ENCODE data around the gene ETV5. TPM values are rescaled to one million over a fixed set of nuclear protein-coding genes. Genes with fewer than 3 reads are reported as not detected.

The ETV5 gene
- total and polyA plus RNA-seq, 5 experiments from 2014 or later: 0.08 to 0.36 (median 0.10) TPM; not detected in 2

DNA sequence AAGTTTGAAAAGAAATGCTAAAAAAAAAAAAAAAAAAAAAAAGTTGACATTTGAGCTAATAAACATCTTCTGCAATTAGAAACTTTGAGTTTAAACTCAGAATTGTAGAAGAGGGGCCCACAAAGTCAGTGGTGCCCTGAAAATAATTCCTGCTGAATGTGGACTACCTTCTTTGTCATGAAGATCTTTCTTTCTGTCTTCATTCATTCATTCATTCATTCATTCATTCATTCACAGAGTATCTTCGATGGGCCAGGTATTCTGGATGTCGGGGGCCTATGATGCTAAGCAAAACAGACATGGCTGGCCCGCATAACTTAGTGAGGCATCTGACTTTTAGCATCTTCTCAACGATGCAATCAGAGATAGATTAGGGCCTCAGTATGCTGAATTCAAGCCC is 24.6 kb downstream of the ETV5 start:
- H3K27ac Mint-ChIP-seq: no peak overlapping the region
- no peak for ATAC-seq
- POLR2A ChIA-PET: no interaction called here

DNA sequence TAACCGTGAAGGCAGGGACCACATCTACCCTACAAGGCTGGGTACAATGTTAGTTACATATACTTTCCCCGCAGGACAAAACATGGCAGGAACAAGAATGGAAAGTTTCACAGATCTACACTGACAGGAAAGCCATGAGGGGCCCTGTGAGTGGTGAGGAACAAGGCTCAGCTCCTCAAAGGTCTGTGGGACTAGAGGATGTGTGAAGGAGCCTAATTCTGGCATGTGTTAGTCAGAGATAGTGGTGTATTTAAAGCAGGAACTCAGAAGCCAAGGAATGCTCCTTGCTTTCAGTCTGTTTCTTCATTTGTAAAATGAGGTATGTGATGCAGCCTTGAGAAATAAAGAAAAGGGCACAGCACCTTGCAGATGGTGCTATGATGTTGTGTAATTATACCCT is 25.1 kb downstream of the ETV5 start:
- no peaks in the 10 kb centered on the region for H3K9me3 Mint-ChIP-seq
- H3K4me1 Mint-ChIP-seq: no peaks in the 10 kb centered on the region
- no peak for ATAC-seq
- H3K36me3 Mint-ChIP-seq: no peaks in the 10 kb centered on the region
- POLR2A ChIA-PET: no interaction called here
- no peak for DNase-seq
- peaks cover 8 to 25% (median 18%) of the 10 kb centered on the region in 5 donors for H3K27me3 Mint-ChIP-seq
- H3K4me3 Mint-ChIP-seq: no peak overlapping the region
- no peak overlapping the region for H3K27ac Mint-ChIP-seq

More for the DNA sequence above, 24.6 kb downstream of the ETV5 start:
- H3K4me3 Mint-ChIP-seq: no peak overlapping the region
- H3K9me3 Mint-ChIP-seq: no peaks in the 10 kb centered on the region
- H3K4me1 Mint-ChIP-seq: no peaks in the 10 kb centered on the region
- no peaks in the 10 kb centered on the region for H3K36me3 Mint-ChIP-seq
- peaks cover 6 to 25% (median 18%) of the 10 kb centered on the region in 5 donors for H3K27me3 Mint-ChIP-seq
- DNase-seq: no peak

DNA sequence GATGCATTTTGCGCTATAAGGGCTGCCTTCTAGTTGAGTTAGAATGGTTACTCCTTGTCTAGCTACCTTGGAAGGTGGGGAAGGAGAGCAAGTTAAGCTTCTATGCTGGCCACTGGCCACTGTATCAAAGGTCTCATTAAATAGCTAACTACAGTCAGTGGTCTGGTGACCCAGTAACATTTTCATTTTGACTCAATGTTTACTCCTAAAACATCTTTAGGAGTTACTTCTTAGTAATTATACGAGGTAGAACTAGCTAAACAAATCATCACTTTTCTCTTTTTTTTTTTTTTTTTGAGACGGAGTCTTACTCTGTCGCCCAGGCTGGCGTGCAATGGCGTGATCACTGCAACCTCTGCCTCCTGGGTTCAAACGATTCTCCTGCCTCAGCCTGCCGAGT is 26.7 kb downstream of the ETV5 start:
- Mint-ChIP-seq H3K27ac (no peak overlapping the region), H3K4me1 (no peaks in the 10 kb centered on the region), H3K9me3 (no peaks in the 10 kb centered on the region), H3K36me3 (no peaks in the 10 kb centered on the region), H3K27me3 (peaks cover 8 to 16% (median 12%) of the 10 kb centered on the region in 5 donors), H3K4me3 (no peak overlapping the region)
- POLR2A ChIA-PET: no interaction called here
- ATAC-seq (no peak), DNase-seq (no peak)

- POLR2A ChIA-PET: no interaction called here
- Mint-ChIP-seq H3K4me1 (no peaks in the 10 kb centered on the region), H3K27ac (no peak overlapping the region)
Observed at GRCh38 chr3:186081678-186082077, 27.2 kb downstream of the ETV5 start.

DNA sequence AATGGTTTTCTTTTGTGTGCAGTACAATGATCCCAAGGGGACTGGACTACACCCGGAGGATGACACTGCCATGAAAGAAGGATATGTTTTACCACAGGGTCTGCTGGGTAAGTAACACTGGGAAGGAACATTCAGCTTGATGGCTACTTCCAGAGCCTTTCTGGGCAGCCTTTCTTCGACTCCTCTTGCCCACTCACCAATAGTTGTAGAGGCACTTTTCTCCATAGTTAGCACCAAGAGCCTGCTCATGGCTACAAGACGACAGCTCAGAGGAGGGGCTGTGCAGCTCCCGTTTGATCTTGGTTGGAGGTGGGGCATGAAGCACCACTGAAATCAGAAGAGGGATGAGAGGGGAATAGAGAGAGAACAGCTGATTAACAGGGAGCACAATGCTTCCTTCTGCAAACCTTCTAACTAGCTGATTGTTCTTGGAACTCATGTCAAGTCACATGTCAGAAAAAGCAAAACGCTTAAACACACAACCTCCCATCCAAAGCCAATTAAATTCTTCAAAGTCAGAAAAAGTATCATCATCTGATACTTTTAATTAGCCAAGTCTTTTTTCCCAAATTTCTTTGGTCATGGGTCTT is 27.9 kb downstream of the ETV5 start:
- Mint-ChIP-seq H3K27ac (no peak overlapping the region), H3K27me3 (peaks cover 8 to 16% (median 9%) of the 10 kb centered on the region in 5 donors), H3K4me3 (no peak overlapping the region), H3K4me1 (no peaks in the 10 kb centered on the region), H3K36me3 (no peaks in the 10 kb centered on the region), H3K9me3 (no peaks in the 10 kb centered on the region)
- POLR2A ChIA-PET: interaction anchor here (0.6 kb wide), 1 partner anchor 702 kb away, joined by 3 read pairs; the partner anchor contains the start of gene EIF4A2
- DNase-seq (no peak), ATAC-seq (no peak)

More at GRCh38 chr3:186081678-186082077, 27.2 kb downstream of the ETV5 start:
- DNase-seq (no peak), ATAC-seq (no peak)
- Mint-ChIP-seq H3K36me3 (no peaks in the 10 kb centered on the region), H3K27me3 (peaks cover 8 to 16% (median 12%) of the 10 kb centered on the region in 5 donors), H3K4me3 (no peak overlapping the region), H3K9me3 (no peaks in the 10 kb centered on the region)

GRCh38 chr3:186079925-186080324 is 29.0 kb downstream of the ETV5 start:
- Mint-ChIP-seq H3K4me1 (no peaks in the 10 kb centered on the region), H3K27me3 (peaks cover 0 to 14% (median 7%) of the 10 kb centered on the region in 5 donors), H3K4me3 (no peak overlapping the region), H3K9me3 (peaks cover 3 to 6% (median 3%) of the 10 kb centered on the region in 9 donors), H3K27ac (no peak overlapping the region), H3K36me3 (peaks cover 0 to 3% (median 3%) of the 10 kb centered on the region in 3 donors)
- no peak for ATAC-seq
- POLR2A ChIA-PET: no interaction called here
- DNase-seq: no peak

- ATAC-seq (no peak), DNase-seq (no peak)
- Mint-ChIP-seq H3K27ac (no peak overlapping the region), H3K27me3 (peaks cover 5 to 13% (median 9%) of the 10 kb centered on the region in 5 donors), H3K9me3 (peaks cover 3 to 15% (median 5%) of the 10 kb centered on the region in 9 donors), H3K4me3 (no peak overlapping the region), H3K4me1 (no peaks in the 10 kb centered on the region), H3K36me3 (peaks cover 0 to 12% (median 4%) of the 10 kb centered on the region in 3 donors)
- POLR2A ChIA-PET: no interaction called here
Observed at GRCh38 chr3:186077466-186077865, 31.4 kb downstream of the ETV5 start.

DNA sequence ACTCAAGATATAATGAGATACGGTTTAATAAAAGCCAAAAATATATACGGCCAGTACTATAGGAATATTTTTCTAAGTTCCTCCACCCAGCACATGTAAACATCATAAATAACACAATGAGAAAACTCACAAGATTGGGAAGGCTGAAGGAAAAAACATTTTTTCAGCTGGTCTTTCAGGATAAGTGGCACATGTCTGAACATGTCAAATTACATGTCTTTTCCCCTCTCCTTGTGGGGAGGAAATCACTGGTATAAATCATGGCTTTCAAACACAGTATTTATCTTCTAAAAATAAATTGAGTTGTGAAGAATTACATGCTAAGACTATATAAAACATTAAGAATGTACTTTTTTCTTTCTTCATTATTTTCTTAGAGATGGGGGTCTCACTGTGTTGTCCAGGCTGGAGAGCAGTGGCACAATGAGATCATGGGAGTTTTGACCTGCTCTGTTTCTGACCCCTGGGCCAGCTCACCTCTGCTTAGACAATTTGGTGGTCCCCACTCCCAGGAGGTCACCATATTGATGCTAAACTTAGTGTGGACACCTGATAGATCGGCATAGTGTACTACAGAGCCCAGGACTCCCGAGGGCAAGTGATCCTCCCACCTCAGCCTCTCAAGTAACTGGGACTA is 32.8 kb downstream of the ETV5 start:
- DNase-seq: no peak
- no peaks in the 10 kb centered on the region for H3K4me1 Mint-ChIP-seq
- no peak overlapping the region for H3K4me3 Mint-ChIP-seq
- H3K9me3 Mint-ChIP-seq: peaks cover 3 to 15% (median 5%) of the 10 kb centered on the region in 9 donors
- POLR2A ChIA-PET: no interaction called here
- H3K36me3 Mint-ChIP-seq: peaks cover 0 to 12% (median 4%) of the 10 kb centered on the region in 3 donors
- peaks cover 4 to 14% (median 10%) of the 10 kb centered on the region in 5 donors for H3K27me3 Mint-ChIP-seq
- no peak overlapping the region for H3K27ac Mint-ChIP-seq
- ATAC-seq: no peak

DNA sequence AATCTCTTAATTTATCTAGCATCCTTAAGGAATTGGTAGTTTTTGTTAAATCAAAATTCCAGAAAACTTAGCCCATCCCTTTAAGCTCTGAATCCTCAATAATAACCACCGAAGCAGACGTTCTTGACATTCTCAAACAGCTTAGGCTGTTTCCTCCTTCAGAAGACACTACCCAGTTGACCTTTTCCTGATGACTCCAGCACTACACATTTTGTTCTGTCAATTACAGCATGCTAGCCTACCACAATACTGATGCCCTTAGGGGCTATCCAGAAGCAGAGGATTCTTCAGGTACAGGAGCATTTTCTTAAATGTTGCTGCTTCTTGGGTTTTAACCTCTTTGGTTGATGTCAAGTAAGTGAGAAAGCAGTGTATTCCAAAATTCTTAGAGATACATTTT is 33.4 kb downstream of the ETV5 start:
- POLR2A ChIA-PET: no interaction called here
- Mint-ChIP-seq H3K36me3 (peaks cover 0 to 12% (median 4%) of the 10 kb centered on the region in 3 donors), H3K27ac (no peak overlapping the region), H3K4me3 (no peak overlapping the region), H3K27me3 (peaks cover 3 to 19% (median 7%) of the 10 kb centered on the region in 5 donors), H3K9me3 (peaks cover 3 to 15% (median 5%) of the 10 kb centered on the region in 9 donors), H3K4me1 (no peaks in the 10 kb centered on the region)
- no peak for ATAC-seq
- no peak for DNase-seq

DNA sequence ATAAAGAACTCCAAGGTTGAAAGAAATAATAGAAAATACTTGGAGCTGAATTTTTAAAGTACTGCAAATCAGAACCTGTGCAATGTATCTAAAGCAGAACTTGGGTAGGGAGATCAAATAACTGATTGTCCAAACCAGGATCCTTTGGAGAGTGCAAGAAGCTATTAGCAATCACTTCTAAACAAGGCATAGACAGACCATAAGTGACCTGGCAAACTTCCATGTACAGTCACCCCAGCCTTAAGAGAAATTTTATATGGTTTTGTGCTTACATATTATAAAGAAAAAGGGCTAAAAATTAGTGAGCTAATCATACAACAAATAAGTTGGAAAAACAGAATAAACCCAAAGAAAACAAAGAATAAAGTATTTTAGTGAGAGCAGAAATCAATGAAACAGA is 35.2 kb downstream of the ETV5 start:
- POLR2A ChIA-PET: no interaction called here
- H3K9me3 Mint-ChIP-seq: peaks cover 3 to 15% (median 5%) of the 10 kb centered on the region in 9 donors
- H3K27me3 Mint-ChIP-seq: peaks cover 5 to 26% (median 8%) of the 10 kb centered on the region in 5 donors
- DNase-seq (no peak), ATAC-seq (no peak)
- peaks cover 0 to 12% (median 4%) of the 10 kb centered on the region in 3 donors for H3K36me3 Mint-ChIP-seq
- H3K4me3 Mint-ChIP-seq: no peak overlapping the region
- H3K4me1 Mint-ChIP-seq: no peaks in the 10 kb centered on the region
- no peak overlapping the region for H3K27ac Mint-ChIP-seq

- H3K27me3 Mint-ChIP-seq: peaks cover 5 to 26% (median 8%) of the 10 kb centered on the region in 5 donors
- peaks cover 0 to 12% (median 4%) of the 10 kb centered on the region in 3 donors for H3K36me3 Mint-ChIP-seq
- no peak overlapping the region for H3K4me3 Mint-ChIP-seq
Observed at GRCh38 chr3:186070996-186071395, 37.9 kb downstream of the ETV5 start.

DNA sequence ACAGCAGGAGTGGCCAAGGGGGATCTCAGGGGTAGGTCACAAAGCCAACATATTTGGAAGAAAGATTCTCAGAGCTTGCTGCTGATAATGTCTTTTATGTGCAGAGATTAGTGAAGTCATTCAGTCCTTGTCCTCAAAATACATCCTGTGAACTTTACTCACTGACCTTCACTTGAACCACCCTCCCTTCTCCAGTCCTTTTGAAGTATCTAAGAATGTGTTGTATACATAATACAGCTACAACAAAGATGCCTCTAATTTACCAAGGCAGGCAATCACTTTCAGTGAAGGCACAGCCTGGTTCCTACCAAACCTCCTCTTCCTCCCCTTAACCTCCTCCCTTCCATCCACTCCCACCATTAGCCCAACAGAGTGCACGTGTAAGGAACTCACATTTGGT is 38.3 kb downstream of the ETV5 start:
- POLR2A ChIA-PET: no interaction called here
- H3K36me3 Mint-ChIP-seq: peaks cover 0 to 12% (median 4%) of the 10 kb centered on the region in 3 donors

More at GRCh38 chr3:186070996-186071395, 37.9 kb downstream of the ETV5 start:
- peaks cover 3 to 15% (median 5%) of the 10 kb centered on the region in 9 donors for H3K9me3 Mint-ChIP-seq
- H3K27ac Mint-ChIP-seq: peak overlapping the region in 1 of 10 donors; percentile 3
- ATAC-seq (no peak), DNase-seq (no peak)
- POLR2A ChIA-PET: no interaction called here
- H3K4me1 Mint-ChIP-seq: peaks cover 3 to 12% (median 9%) of the 10 kb centered on the region in 4 donors

GRCh38 chr3:186070133-186070532 is 38.8 kb downstream of the ETV5 start:
- ATAC-seq: no peak
- H3K36me3 Mint-ChIP-seq: peaks cover 0 to 10% (median 3%) of the 10 kb centered on the region in 3 donors
- DNase-seq: no peak
- H3K27me3 Mint-ChIP-seq: peaks cover 4 to 26% (median 8%) of the 10 kb centered on the region in 5 donors
- H3K4me1 Mint-ChIP-seq: peaks cover 3 to 12% (median 9%) of the 10 kb centered on the region in 4 donors
- POLR2A ChIA-PET: no interaction called here
- no peak overlapping the region for H3K4me3 Mint-ChIP-seq
- H3K9me3 Mint-ChIP-seq: peaks cover 2 to 14% (median 4%) of the 10 kb centered on the region in 9 donors
- H3K27ac Mint-ChIP-seq: peak overlapping the region in 1 of 10 donors; percentile 28

More for the DNA sequence above, 38.3 kb downstream of the ETV5 start:
- H3K27me3 Mint-ChIP-seq: peaks cover 5 to 26% (median 8%) of the 10 kb centered on the region in 5 donors
- no peak for DNase-seq
- H3K9me3 Mint-ChIP-seq: peaks cover 3 to 15% (median 5%) of the 10 kb centered on the region in 9 donors
- H3K4me1 Mint-ChIP-seq: peaks cover 3 to 12% (median 9%) of the 10 kb centered on the region in 4 donors
- ATAC-seq: no peak
- H3K27ac Mint-ChIP-seq: peak overlapping the region in 1 of 10 donors; percentile 28
- H3K4me3 Mint-ChIP-seq: no peak overlapping the region

Measured in naive thymus-derived CD8-positive, alpha-beta T cell (primary cell).